SK-N-SH (cell line): Measurements from ENCODE around the gene FRS2. TPM values are rescaled to one million over a fixed set of nuclear protein-coding genes. Genes with fewer than 3 reads are reported as not detected.

Experiments used
- CTCF ChIA-PET: fragments of 300-600, 350-600 bp; formaldehyde crosslinking; extraction: SDS; loops from one replicate; lab custom pipeline; 2021; lab: Yijun Ruan, JAX
- POLR2A ChIA-PET: fragments of 350-600 bp; sonication (Branson Sonifier 250); formaldehyde crosslinking; extraction: SDS; loops from one replicate; lab custom pipeline; 2020; ENCODE audit warnings: antibody characterized with exemption, inconsistent platforms; lab: Yijun Ruan, JAX
- DNase-seq: peaks from one replicate; pipeline ENCODE4 v3.0.0; 2012
- H2AFZ ChIP-seq: fragments of 200-600 bp; sonication (generic); 2 replicates; pipeline ENCODE4 v1.8.1; 2016; ENCODE audit warnings: antibody characterized with exemption, mild to moderate bottlenecking, low read depth
- H3F3A ChIP-seq: fragments of 200-600 bp; sonication (generic); replicated peaks from 2 replicates; pipeline ENCODE3; 2016; ENCODE audit warnings: antibody characterized with exemption, mild to moderate bottlenecking; ENCODE audit not compliant: insufficient read depth
- H3K27ac ChIP-seq, 2 experiments: fragments of 200-500 bp in 1 of 2; fragments of 200-600 bp in 1 of 2; sonication (Bioruptor generic) in 1 of 2; sonication (generic), shearing (Covaris generic) in 1 of 2; 2 replicates each; pipeline versions ENCODE4 v1.5.1 to v1.6.1; 2014 to 2016; ENCODE audit warnings: low read depth in 2 of 2, inconsistent platforms in 1 of 2, low read length in 1 of 2, mild to moderate bottlenecking in 1 of 2, mixed read lengths in 1 of 2
- H3K27me3 ChIP-seq: fragments of 200-600 bp; sonication (generic), shearing (Covaris generic); 2 replicates; pipeline ENCODE4 v1.6.1; 2016; ENCODE audit warnings: mixed run types; ENCODE audit not compliant: insufficient read depth
- H3K36me3 ChIP-seq, 2 experiments: fragments of 200-500 bp in 1 of 2; fragments of 200-600 bp in 1 of 2; sonication (Bioruptor generic) in 1 of 2; sonication (generic) in 1 of 2; replicated peaks in 1 of 2; 2 replicates each; pipeline versions ENCODE3 to v1.5.1; 2014 to 2016; ENCODE audit warnings: low read length in 1 of 2, mild to moderate bottlenecking in 1 of 2; ENCODE audit not compliant: insufficient read depth in 2 of 2, control insufficient read depth in 1 of 2
- H3K4me1 ChIP-seq, 2 experiments: fragments of 200-500 bp in 1 of 2; fragments of 200-600 bp in 1 of 2; sonication (Bioruptor generic) in 1 of 2; sonication (generic), shearing (Covaris generic) in 1 of 2; 2 replicates each; pipeline versions ENCODE4 v1.5.1 to v1.6.1; 2014 to 2016; ENCODE audit warnings: low read depth in 1 of 2, low read length in 1 of 2, mixed run types in 1 of 2; ENCODE audit not compliant: insufficient read depth in 2 of 2, control insufficient read depth in 1 of 2
- H3K4me2 ChIP-seq: fragments of 200-600 bp; sonication (generic), shearing (Covaris generic); 2 replicates; pipeline ENCODE4 v1.6.1; 2017; ENCODE audit warnings: mixed run types
- H3K4me3 ChIP-seq, 2 experiments: fragments of 200-500 bp in 1 of 2; fragments of 200-600 bp in 1 of 2; sonication (Bioruptor generic) in 1 of 2; sonication (generic), shearing (Covaris generic) in 1 of 2; 2 replicates each; pipeline versions ENCODE4 v1.5.1 to v1.8.1; 2014 to 2016; ENCODE audit warnings: low read depth in 2 of 2, inconsistent platforms in 1 of 2, low read length in 1 of 2, mild to moderate bottlenecking in 1 of 2, mixed read lengths in 1 of 2, moderate library complexity in 1 of 2
- H3K79me2 ChIP-seq: fragments of 200-600 bp; sonication (generic); 2 replicates; pipeline ENCODE4 v1.8.1; 2017; ENCODE audit warnings: mild to moderate bottlenecking; ENCODE audit not compliant: insufficient read depth
- H3K9ac ChIP-seq: fragments of 200-600 bp; sonication (generic); 2 replicates; pipeline ENCODE4 v1.6.1; 2017; ENCODE audit warnings: mixed run types
- H3K9me2 ChIP-seq: fragments of 200-600 bp; sonication (generic); 2 replicates; pipeline ENCODE4 v1.6.1; 2017; ENCODE audit warnings: mixed run types
- H3K9me3 ChIP-seq: fragments of 200-600 bp; sonication (generic); 2 replicates; pipeline ENCODE4 v1.6.1; 2017; ENCODE audit warnings: mixed run types, mild to moderate bottlenecking, moderate library complexity
- H4K20me1 ChIP-seq: fragments of 200-600 bp; sonication (generic); 2 replicates; pipeline ENCODE4 v1.6.1; 2017; ENCODE audit warnings: mild to moderate bottlenecking, mixed run types; ENCODE audit not compliant: insufficient read depth
- CHD2 ChIP-seq: fragments of 150-350 bp; IDR thresholded peaks from 2 replicates; pipeline ENCODE4 v1.6.1; 2018; ENCODE audit warnings: low read length; ENCODE audit not compliant: partially characterized antibody
- EZH2phosphoT487 ChIP-seq: fragments of 200-600 bp; sonication (generic); IDR thresholded peaks from 2 replicates; pipeline ENCODE4 v1.6.1; 2017; ENCODE audit warnings: low read depth, mixed run types, mild to moderate bottlenecking, antibody characterized with exemption, moderate library complexity, borderline replicate concordance
- FOSL2 ChIP-seq: IDR thresholded peaks from 2 replicates; pipeline ENCODE4 v1.4.0; 2012; ENCODE audit warnings: low read depth, mild to moderate bottlenecking, moderate library complexity, borderline replicate concordance
- GABPA ChIP-seq: IDR thresholded peaks from 2 replicates; pipeline ENCODE4 v1.4.0; 2012; ENCODE audit warnings: low read depth, mild to moderate bottlenecking
- GATA2 ChIP-seq: sonication (generic); formaldehyde crosslinking; IDR thresholded peaks from 2 replicates; pipeline ENCODE4 v1.5.0; 2020; ENCODE audit warnings: mild to moderate bottlenecking, missing genetic modification reagents
- NFIC ChIP-seq: IDR thresholded peaks from 2 replicates; pipeline ENCODE4 v1.4.0; 2012; ENCODE audit warnings: borderline replicate concordance
- NRF1 ChIP-seq: IDR thresholded peaks from 2 replicates; pipeline ENCODE4 v1.6.1; 2012; ENCODE audit warnings: low read depth, mild to moderate bottlenecking, low read length
- POLR2AphosphoS5 ChIP-seq: IDR thresholded peaks from 2 replicates; pipeline ENCODE4 v1.6.1; 2012; ENCODE audit warnings: low read depth, low read length
- RAD21 ChIP-seq: IDR thresholded peaks from 2 replicates; pipeline ENCODE4 v1.6.1; 2012; ENCODE audit warnings: mild to moderate bottlenecking, low read length
- RXRA ChIP-seq: IDR thresholded peaks from 2 replicates; pipeline ENCODE4 v1.4.0; 2012; ENCODE audit warnings: low read depth, mild to moderate bottlenecking, borderline replicate concordance
- SIN3A ChIP-seq: IDR thresholded peaks from 2 replicates; pipeline ENCODE4 v1.6.1; 2012; ENCODE audit warnings: low read depth, mild to moderate bottlenecking, low read length, moderate library complexity, borderline replicate concordance
- SMC3 ChIP-seq: IDR thresholded peaks from 2 replicates; pipeline ENCODE4 v1.6.1; 2012; ENCODE audit warnings: low read depth, low read length, improper control_type of control experiment
- TAF1 ChIP-seq: IDR thresholded peaks from 2 replicates; pipeline ENCODE4 v1.6.1; 2012; ENCODE audit warnings: low read depth, mild to moderate bottlenecking, low read length, moderate library complexity, borderline replicate concordance
- TEAD4 ChIP-seq: IDR thresholded peaks from 2 replicates; pipeline ENCODE4 v1.4.0; 2012; ENCODE audit warnings: mild to moderate bottlenecking, borderline replicate concordance; ENCODE audit not compliant: insufficient read depth
- YY1 ChIP-seq: IDR thresholded peaks from 2 replicates; pipeline ENCODE4 v1.4.0; 2012; ENCODE audit warnings: low read depth, mild to moderate bottlenecking
- WGBS: methylation state at CpG from one replicate; pipeline ENCODE4 v1.1.6; 2017; ENCODE audit warnings: low lambda C conversion rate; 5-methylcytosine and 5-hydroxymethylcytosine counted together
- polyA plus RNA-seq, 3 experiments: library from polyadenylated mRNA; depleted of rRNA; stranded (reverse); fragments of >200 nt; gene quantifications; 2 replicates each; pipeline ENCODE4 v1.2.3, GENCODE V29; 2012
- TF ChIP-seq, protein P1 (sequence below): fragments of 150-350 bp; IDR thresholded peaks from 2 replicates; pipeline ENCODE4 v1.6.1; 2016; ENCODE audit warnings: mild to moderate bottlenecking, low read depth, low read length
- TF ChIP-seq, protein P2 (sequence below): IDR thresholded peaks from 2 replicates; pipeline ENCODE4 v1.4.0; 2012; ENCODE audit warnings: low read depth, borderline replicate concordance
- TF ChIP-seq, protein P3 (sequence below): fragments of 150-350 bp; IDR thresholded peaks from 2 replicates; pipeline ENCODE4 v1.6.1; 2017; ENCODE audit warnings: antibody characterized with exemption, low read length, low read depth, borderline replicate concordance
- TF ChIP-seq, protein P4 (sequence below): IDR thresholded peaks from 2 replicates; pipeline ENCODE4 v1.4.0; 2012; ENCODE audit warnings: low read depth, borderline replicate concordance

Gene FRS2
- polyA plus RNA-seq, 1 of the 3 experiments (the other 2 are of a cell fraction), result 7.1 TPM

DNA sequence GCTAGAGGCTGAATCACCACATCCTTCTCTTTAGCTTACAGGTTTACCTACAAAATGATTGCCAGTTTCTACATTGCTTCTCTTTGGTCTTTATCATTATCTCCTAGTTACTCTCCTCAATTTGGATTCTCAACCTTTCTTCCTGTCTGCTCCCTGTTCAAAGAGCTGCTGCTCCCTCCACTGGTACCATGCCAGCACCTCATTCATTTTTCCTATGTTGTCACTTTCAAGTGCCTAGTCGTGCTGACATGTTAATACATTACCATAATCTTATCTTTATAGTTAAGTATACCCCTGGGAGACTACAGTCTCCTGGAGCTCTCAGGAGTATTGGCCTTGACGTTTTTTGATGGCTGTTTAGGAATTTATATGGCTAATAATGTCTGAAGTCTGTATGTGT lies 14.2 kb downstream of the FRS2 start:
- no peak overlapping the region for H3K4me2 ChIP-seq
- H3F3A ChIP-seq, result no peaks in the 10 kb centered on the region
- ChIA-PET CTCF (interaction anchor here (1.1 to 1.5 kb wide), 3 partner anchors 14 to 86 kb away, joined by 3 to 5 read pairs (median 4); partner anchors contain the start of gene FRS2), POLR2A (no interaction called here)
- no peak; the same call in 1 of the 2 replicates for TF ChIP-seq RAD21
- no peak overlapping the region for H2AFZ ChIP-seq
- no peaks in the 10 kb centered on the region for H3K9me3 ChIP-seq
- H4K20me1 ChIP-seq, result peaks cover 57% of the 10 kb centered on the region
- no peaks in the 10 kb centered on the region for H3K27me3 ChIP-seq
- H3K4me1 ChIP-seq, result no peaks in the 10 kb centered on the region; a peak in 1 of 4 replicates
- peaks cover 7 to 36% of the 10 kb centered on the region in 2 experiments for H3K36me3 ChIP-seq
- H3K79me2 ChIP-seq, result peaks cover 99% of the 10 kb centered on the region
- no peak overlapping the region for H3K9ac ChIP-seq
- WGBS, result 42% methylated on average over 2 of the region's 2 CpGs
- H3K4me3 ChIP-seq, result no peak overlapping the region
- no peaks in the 10 kb centered on the region for H3K9me2 ChIP-seq
- DNase-seq, result no peak
- H3K27ac ChIP-seq, result no peak overlapping the region

DNA sequence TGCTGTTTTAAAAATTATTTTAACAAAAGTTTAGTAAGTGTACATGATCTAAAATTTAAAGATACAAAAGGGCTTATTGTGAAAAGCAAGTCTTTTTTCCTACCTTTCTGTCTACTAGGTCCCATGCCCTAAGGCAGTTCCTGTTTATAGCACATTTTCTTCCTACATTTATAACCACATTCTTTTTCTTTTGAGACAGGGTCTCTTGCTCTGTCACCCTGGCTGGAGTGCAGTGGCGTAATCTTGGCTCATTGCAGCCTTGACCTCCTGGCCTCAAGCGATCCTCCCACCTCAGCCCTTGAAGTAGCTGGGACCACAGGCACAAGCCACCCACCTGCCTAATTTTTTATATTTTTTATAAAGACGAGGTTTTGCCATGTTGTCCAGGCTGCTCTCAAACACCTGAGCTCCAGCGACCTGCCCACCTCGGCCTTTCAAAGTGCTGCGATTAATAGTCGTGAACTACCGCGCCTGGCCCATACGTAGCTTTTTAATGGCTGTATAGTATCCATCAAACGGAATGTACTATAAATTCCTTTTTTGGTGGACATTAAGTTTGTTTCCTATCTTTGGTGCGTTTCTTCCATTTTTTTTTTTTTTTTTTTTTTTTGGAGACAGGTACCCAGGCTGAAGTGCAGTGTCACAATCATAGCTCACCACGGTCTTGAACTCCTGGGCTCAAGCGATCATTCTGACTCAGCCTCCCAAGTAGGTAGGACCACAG lies 20.9 kb downstream of the FRS2 start:
- peaks cover 100% of the 10 kb centered on the region for H3K79me2 ChIP-seq
- no peaks in the 10 kb centered on the region for H3K4me1 ChIP-seq
- CTCF ChIA-PET, result no interaction called here
- H3K9me3 ChIP-seq, result no peaks in the 10 kb centered on the region
- H4K20me1 ChIP-seq, result peaks cover 44% of the 10 kb centered on the region
- TF ChIP-seq RAD21 (no peak), TEAD4 (no peak), GABPA (no peak), SIN3A (no peak), EZH2phosphoT487 (no peak), SMC3 (no peak), TAF1 (no peak), NFIC (no peak), RXRA (no peak), NRF1 (no peak), CHD2 (no peak), POLR2AphosphoS5 (no peak), YY1 (no peak), FOSL2 (no peak), GATA2 (CRISPR knock-in tag) (no peak)
- TF ChIP-seq, protein P1, sequence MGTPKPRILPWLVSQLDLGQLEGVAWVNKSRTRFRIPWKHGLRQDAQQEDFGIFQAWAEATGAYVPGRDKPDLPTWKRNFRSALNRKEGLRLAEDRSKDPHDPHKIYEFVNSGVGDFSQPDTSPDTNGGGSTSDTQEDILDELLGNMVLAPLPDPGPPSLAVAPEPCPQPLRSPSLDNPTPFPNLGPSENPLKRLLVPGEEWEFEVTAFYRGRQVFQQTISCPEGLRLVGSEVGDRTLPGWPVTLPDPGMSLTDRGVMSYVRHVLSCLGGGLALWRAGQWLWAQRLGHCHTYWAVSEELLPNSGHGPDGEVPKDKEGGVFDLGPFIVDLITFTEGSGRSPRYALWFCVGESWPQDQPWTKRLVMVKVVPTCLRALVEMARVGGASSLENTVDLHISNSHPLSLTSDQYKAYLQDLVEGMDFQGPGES, result no peak
- TF ChIP-seq, protein P2, sequence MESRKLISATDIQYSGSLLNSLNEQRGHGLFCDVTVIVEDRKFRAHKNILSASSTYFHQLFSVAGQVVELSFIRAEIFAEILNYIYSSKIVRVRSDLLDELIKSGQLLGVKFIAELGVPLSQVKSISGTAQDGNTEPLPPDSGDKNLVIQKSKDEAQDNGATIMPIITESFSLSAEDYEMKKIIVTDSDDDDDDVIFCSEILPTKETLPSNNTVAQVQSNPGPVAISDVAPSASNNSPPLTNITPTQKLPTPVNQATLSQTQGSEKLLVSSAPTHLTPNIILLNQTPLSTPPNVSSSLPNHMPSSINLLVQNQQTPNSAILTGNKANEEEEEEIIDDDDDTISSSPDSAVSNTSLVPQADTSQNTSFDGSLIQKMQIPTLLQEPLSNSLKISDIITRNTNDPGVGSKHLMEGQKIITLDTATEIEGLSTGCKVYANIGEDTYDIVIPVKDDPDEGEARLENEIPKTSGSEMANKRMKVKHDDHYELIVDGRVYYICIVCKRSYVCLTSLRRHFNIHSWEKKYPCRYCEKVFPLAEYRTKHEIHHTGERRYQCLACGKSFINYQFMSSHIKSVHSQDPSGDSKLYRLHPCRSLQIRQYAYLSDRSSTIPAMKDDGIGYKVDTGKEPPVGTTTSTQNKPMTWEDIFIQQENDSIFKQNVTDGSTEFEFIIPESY, result no peak
- TF ChIP-seq, protein P3, sequence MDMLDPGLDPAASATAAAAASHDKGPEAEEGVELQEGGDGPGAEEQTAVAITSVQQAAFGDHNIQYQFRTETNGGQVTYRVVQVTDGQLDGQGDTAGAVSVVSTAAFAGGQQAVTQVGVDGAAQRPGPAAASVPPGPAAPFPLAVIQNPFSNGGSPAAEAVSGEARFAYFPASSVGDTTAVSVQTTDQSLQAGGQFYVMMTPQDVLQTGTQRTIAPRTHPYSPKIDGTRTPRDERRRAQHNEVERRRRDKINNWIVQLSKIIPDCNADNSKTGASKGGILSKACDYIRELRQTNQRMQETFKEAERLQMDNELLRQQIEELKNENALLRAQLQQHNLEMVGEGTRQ, result no peak
- TF ChIP-seq, protein P4, sequence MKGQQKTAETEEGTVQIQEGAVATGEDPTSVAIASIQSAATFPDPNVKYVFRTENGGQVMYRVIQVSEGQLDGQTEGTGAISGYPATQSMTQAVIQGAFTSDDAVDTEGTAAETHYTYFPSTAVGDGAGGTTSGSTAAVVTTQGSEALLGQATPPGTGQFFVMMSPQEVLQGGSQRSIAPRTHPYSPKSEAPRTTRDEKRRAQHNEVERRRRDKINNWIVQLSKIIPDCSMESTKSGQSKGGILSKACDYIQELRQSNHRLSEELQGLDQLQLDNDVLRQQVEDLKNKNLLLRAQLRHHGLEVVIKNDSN, result no peak
- TF ChIP-seq, all 33 proteins: peak for 0
- H3K36me3 ChIP-seq, result peaks cover 7 to 57% of the 10 kb centered on the region in 2 experiments
- POLR2A ChIA-PET, result no interaction called here
- H3K27ac ChIP-seq, result no peak overlapping the region
- 92% methylated on average over 14 of the region's 14 CpGs for WGBS
- H3K9me2 ChIP-seq, result no peaks in the 10 kb centered on the region
- H3K4me3 ChIP-seq, result no peak overlapping the region
- DNase-seq, result no peak
- H3F3A ChIP-seq, result peaks cover 4% of the 10 kb centered on the region
- H2AFZ ChIP-seq, result no peak overlapping the region
- no peak overlapping the region for H3K9ac ChIP-seq
- H3K27me3 ChIP-seq, result no peaks in the 10 kb centered on the region
- no peak overlapping the region for H3K4me2 ChIP-seq
